Chondrocyte (in vitro differentiated cells): ENCODE results near the gene VRK2. TPM values are rescaled to one million over a fixed set of nuclear protein-coding genes. Genes with fewer than 3 reads are reported as not detected.
"Not testable (repeated sequence)": the region's sequence is repeated elsewhere in the genome, so short reads cannot be mapped to it uniquely, and the experiment has no call there.

Experiments
- DNase-seq: peaks from one replicate; pipeline ENCODE4 v3.0.0; 2021; ENCODE audit warnings: mixed read lengths, low spot score
- H3K27ac Mint-ChIP-seq: one replicate; pipeline ENCODE4 v1.8.0; 2021; ENCODE audit warnings: mild to moderate bottlenecking, moderate library complexity, mixed read lengths; ENCODE audit not compliant: unreplicated experiment
- H3K27me3 Mint-ChIP-seq: 2 replicates; pipeline ENCODE4 v1.8.0; 2021; ENCODE audit warnings: low read depth, mixed read lengths
- H3K36me3 Mint-ChIP-seq: 2 replicates; pipeline ENCODE4 v1.8.0; 2021; ENCODE audit warnings: low read depth, mixed read lengths
- H3K4me1 Mint-ChIP-seq: 2 replicates; pipeline ENCODE4 v1.8.0; 2021; ENCODE audit warnings: low read depth, mild to moderate bottlenecking, mixed read lengths
- H3K4me3 Mint-ChIP-seq: one replicate; pipeline ENCODE4 v1.8.0; 2021; ENCODE audit warnings: mild to moderate bottlenecking, moderate library complexity, mixed read lengths; ENCODE audit not compliant: unreplicated experiment
- H3K9me3 Mint-ChIP-seq: 2 replicates; pipeline ENCODE4 v1.8.0; 2021; ENCODE audit warnings: low read depth, mixed read lengths
- total RNA-seq: library from RNA; stranded (reverse); gene quantifications from 3 replicates; pipeline ENCODE4 v1.2.1, GENCODE V29; 2021
- TF ChIP-seq, protein P1 (sequence below): fragments of 200-600 bp; sonication (generic); IDR thresholded peaks from 2 replicates; pipeline ENCODE4 v1.5.0; 2021; ENCODE audit warnings: antibody characterized with exemption, mild to moderate bottlenecking, moderate library complexity

Gene VRK2
- total RNA-seq, 1 donor from 2014 or later: 19.3 TPM

GRCh38 chr2:58107803-58108710 is 61.5 kb downstream of the VRK2 start:
- Mint-ChIP-seq H3K36me3 (peaks cover 3% of the 10 kb centered on the region), H3K27me3 (no peaks in the 10 kb centered on the region), H3K4me1 (peaks cover 26% of the 10 kb centered on the region), H3K4me3 (no peak overlapping the region), H3K9me3 (peaks cover 3% of the 10 kb centered on the region), H3K27ac (peak overlapping the region; percentile 81)
- no peak for DNase-seq
- TF ChIP-seq, protein P1, sequence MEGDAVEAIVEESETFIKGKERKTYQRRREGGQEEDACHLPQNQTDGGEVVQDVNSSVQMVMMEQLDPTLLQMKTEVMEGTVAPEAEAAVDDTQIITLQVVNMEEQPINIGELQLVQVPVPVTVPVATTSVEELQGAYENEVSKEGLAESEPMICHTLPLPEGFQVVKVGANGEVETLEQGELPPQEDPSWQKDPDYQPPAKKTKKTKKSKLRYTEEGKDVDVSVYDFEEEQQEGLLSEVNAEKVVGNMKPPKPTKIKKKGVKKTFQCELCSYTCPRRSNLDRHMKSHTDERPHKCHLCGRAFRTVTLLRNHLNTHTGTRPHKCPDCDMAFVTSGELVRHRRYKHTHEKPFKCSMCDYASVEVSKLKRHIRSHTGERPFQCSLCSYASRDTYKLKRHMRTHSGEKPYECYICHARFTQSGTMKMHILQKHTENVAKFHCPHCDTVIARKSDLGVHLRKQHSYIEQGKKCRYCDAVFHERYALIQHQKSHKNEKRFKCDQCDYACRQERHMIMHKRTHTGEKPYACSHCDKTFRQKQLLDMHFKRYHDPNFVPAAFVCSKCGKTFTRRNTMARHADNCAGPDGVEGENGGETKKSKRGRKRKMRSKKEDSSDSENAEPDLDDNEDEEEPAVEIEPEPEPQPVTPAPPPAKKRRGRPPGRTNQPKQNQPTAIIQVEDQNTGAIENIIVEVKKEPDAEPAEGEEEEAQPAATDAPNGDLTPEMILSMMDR: no peak

DNA sequence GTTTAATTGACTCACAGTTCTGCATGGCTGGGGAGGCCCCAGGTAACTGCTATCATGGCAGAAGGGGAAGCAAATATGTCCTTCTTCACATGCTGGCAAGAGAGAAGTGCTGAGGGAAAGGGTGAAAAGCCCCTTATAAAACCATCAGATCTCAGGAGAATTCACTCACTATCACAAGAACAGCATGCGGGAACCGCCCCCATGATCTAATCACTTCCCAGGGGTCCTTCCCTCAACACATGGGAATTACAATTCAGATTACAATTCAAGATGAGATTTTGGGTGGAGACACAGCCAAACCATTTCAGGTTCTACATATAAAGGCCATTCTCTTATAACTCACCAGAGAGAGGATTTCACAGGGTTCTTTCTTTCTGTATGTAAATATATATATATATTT is 62.9 kb downstream of the VRK2 start:
- DNase-seq: no peak
- Mint-ChIP-seq H3K4me3 (no peak overlapping the region), H3K27ac (no peak overlapping the region), H3K36me3 (peaks cover 4% of the 10 kb centered on the region), H3K4me1 (peaks cover 26% of the 10 kb centered on the region), H3K27me3 (no peaks in the 10 kb centered on the region), H3K9me3 (no peaks in the 10 kb centered on the region)
- TF ChIP-seq, protein P1: no peak

DNA sequence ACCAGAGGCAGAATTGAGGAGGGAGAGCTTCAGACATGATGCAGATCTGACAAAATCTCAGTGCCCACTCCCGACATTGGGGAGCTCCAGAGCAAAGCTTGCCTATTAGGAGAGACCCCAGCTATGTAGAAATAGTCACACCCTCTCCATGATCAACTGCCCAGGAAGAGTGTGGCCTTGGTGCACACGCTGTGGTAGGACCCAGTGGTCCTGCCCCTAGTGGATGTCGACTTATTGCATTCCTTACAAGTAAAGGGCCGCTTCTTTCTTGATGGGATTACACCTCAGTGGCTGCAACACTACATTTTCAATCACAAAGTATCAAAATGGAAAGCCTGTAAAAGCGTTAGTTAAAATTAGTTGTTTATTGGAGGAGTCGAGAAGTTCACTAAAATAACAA is 64.2 kb downstream of the VRK2 start:
- Mint-ChIP-seq H3K9me3 (no peaks in the 10 kb centered on the region), H3K27ac (no peak overlapping the region), H3K4me3 (no peak overlapping the region), H3K36me3 (peaks cover 4% of the 10 kb centered on the region), H3K4me1 (peaks cover 26% of the 10 kb centered on the region), H3K27me3 (no peaks in the 10 kb centered on the region)
- no peak for DNase-seq
- TF ChIP-seq, protein P1: no peak

- H3K36me3 Mint-ChIP-seq, H3K9me3 Mint-ChIP-seq, H3K27ac Mint-ChIP-seq, H3K4me3 Mint-ChIP-seq, H3K4me1 Mint-ChIP-seq, H3K27me3 Mint-ChIP-seq, DNase-seq: not testable (repeated sequence)
Measured at GRCh38 chr2:58113563-58113962, 67.0 kb downstream of the VRK2 start.

GRCh38 chr2:58120626-58121229 is 74.1 kb downstream of the VRK2 start:
- no peak overlapping the region for H3K4me3 Mint-ChIP-seq
- H3K27me3 Mint-ChIP-seq: no peaks in the 10 kb centered on the region
- H3K36me3 Mint-ChIP-seq: peaks cover 13% of the 10 kb centered on the region
- H3K27ac Mint-ChIP-seq: no peak overlapping the region
- TF ChIP-seq, protein P1: no peak
- H3K4me1 Mint-ChIP-seq: no peaks in the 10 kb centered on the region
- H3K9me3 Mint-ChIP-seq: no peaks in the 10 kb centered on the region
- no peak for DNase-seq
